GM19467 (cell line): ENCODE measurements around the gene NLRC5.
"Not testable (repeated sequence)": the region's sequence is repeated elsewhere in the genome, so short reads cannot be mapped to it uniquely, and the experiment has no call there.

Experiments
- ATAC-seq: cut with Tn5 transposase; IDR thresholded peaks from one replicate; pipeline ENCODE4 v1.9.1; 2021; ENCODE audit warnings: mild to moderate bottlenecking, moderate library complexity; ENCODE audit not compliant: unreplicated experiment

The NLRC5 gene

DNA sequence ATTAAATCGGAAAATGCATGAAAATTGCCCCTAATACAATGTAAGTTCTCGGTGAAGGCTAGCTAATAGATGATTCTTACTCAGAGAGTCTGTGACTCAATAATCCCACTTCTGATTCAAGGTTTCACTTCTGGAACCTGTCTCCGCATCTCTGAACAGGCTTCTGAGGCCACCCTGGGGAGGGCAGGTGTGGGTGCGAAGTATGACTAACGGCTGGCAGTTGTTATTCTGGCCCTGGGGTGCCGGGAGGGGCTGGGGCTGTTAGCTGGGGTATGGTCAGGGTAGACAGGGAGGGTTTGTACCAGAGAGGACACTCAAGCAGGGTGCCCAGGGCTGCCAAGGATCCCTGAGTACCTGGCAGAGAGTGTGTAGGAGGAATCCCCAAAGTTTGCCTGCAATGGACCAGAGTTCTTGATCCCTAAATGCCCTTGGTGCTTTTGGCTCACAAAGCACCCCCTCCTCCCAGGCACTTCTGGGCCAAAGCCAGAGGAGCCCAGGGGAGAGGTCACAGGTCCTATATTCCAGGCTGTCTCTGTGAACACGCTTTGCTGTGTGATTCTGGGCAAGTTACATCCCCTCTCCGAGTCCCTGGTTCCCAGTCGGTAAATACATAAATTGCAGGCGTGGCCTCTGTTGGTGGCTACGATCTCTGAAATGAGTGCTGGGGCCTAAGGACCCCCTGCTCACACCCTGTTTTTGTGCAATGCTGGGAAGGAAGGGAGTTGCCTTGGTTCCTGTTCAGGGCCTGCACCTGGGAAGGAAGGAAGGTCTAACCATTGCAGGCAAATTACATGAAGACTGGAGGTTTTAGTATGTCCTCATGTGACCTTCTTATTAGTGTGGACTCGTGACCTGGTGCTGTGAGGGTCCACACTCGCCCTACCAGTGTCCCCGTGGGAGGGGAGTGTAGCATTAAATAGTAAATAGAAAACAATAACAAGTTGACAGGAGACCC is 53.1 kb downstream of the NLRC5 start:
- peak; percentile 56 for ATAC-seq

DNA sequence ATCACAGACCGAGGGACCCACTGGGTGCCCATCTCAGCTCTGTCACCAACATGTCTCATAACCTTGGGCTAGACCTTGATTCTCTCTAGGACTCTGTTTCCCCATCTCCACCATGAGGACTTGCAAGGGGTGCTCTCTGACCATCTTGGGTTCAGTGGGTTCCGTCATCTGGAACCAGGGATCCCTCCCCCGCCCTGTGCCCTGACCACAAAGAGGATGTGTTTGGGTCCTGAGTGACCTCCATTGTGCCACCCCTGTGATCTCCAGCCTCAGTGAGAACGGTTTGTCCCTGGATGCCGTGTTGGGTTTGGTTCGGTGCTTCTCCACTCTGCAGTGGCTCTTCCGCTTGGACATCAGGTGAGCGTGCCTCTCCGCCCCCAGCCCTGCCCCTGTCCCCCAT is 53.9 kb downstream of the NLRC5 start:
- no peak for ATAC-seq

DNA sequence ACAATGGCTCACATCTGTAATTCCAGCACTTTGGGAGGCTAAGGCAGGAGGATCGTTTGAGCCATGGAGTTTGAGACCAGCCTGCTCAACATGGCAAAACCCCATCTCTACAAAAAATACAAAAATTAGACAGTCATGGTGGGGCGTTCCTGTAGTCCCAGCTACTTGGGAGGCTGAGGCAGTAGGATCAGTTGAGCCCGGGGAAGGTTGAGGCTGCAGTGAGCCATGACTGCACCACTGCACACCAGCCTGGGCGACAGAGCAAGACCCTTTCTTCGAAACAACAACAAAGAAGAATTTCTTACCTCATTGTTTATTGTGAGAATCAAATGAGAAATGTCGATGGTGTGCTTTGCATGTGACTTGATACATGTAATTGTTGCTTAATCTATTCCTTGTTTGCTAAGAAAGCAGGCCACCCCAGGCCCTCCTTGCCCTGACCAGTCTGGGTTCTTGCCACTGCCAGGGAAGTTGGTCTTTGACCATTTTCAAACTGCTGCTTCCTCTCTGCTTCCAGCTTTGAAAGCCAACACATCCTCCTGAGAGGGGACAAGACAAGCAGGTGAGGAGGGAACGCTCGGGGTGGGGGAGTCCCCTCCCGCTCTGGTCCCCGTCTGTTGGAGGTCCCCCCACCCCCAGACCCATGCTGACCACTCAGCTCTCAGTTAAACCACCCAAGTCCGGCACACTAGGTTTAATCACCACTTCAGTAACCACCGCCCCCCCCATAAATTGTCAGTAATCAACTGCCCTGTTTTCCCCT is 55.8 kb downstream of the NLRC5 start:
- no peak for ATAC-seq

DNA sequence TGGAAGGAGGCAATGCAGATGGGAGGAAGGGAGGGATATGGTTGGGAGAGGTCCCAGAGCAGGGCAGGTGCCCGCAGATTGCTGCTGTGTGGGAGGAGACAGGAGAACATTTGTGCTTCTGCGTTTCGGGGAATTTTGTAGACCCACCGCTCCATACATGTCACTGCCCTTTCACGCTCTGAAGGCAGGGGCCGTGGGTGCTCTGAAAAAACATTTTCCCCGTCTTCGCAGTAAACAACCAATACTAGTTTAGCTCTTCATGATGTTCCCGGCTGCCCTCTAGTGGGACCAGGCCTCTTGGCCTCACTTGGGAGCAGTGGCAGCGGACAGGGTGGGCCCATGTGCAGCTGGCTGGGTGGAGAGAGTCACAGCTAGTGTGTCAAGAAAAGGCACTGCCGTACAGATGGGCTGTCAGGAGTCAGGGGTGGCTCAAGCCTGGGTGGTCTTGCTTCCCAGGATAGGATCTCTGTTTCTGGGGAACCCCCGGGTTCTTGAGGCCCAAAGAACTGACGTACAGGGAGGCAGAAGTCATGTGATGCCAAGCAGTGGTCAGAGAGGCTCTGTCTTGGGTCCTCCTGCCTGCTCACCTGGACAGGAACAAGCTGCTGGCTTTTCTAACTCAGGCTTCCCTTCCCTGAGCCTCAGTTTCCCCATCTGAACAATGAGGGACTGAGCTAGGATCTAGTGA is 56.5 kb downstream of the NLRC5 start:
- ATAC-seq: no peak

DNA sequence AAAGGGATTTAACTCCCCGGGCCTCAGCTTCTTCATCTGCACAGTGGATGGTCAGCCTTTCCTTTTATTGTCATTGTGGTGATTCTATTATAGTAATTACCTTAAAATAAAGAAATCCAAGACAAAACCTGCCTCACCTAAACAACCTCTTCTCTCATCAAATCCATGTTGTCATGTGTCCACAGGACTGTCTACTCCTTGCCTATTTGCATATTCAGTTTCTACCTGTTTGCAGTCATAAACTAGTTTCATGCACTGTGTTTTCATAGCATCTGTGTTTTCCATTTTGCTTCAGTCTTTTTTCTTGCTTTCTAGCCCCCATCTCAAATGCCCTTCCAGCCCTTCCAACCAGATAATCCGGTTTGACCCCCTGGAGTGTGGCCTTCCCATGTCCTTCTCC is 58.7 kb downstream of the NLRC5 start:
- no peak for ATAC-seq

DNA sequence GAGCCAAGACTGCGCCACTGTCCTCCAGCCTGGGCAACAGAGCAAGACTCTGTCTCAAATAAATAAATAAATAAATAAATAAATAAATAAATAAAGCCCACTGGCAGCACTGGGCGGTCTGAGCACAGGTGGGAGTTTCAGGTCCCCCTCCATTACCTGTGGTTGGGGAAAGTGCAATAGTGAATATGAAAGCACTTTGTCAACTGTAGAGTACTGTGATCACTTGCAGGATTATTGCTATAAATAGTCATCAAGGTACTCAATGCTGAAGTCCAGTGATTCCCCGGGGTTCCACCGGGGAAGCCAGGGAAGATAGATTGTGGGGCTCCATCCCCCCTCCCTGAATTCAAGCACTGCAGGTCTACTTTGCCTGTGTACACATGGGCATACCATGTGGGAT is 60.3 kb downstream of the NLRC5 start:
- peak; percentile 41 for ATAC-seq

DNA sequence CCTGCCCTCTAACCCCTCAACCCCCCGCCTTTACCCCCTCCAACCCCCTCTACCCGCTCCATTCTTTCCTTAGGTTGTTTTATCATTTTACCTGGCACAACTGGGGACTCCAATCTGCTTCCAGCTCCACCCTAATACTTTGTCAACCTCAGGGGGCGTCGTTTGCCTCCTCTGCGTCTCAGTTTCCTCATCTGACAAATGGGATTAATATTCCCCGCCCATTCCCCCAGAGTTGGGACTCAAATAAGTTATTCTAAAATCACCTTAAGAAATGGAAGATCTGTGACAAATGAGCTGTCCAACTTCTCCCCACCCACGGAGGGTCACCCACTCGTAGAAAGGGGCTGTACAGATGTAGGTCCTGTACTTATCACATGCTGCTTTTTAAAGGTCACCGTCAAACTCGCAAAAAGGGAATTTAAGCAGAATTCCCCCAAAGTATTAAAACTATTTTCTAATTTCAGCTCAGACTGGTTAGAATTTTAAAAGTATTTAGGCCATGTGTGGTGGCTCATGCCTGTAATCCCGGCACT is 62.4 kb downstream of the NLRC5 start:
- no peak for ATAC-seq

DNA sequence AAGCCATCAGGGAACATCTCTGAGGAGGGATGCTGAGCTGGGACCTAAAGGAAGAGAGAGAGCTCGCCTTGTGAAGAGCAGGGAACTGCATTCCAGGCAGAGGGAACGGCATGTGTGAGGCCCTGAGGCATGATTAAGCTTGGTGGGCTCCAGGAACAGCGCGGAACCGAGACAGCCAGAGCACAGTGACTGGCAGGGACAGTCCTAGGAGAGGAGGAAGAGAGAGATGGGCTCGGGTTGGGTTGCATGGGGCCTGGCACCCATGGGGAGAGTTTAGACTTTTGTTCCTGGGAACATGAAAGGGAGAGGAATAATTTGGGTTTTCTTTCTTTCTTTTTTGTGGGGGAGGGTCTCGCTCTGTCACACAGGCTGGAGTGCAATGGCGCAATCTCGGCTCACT is 63.8 kb downstream of the NLRC5 start:
- no peak for ATAC-seq

DNA sequence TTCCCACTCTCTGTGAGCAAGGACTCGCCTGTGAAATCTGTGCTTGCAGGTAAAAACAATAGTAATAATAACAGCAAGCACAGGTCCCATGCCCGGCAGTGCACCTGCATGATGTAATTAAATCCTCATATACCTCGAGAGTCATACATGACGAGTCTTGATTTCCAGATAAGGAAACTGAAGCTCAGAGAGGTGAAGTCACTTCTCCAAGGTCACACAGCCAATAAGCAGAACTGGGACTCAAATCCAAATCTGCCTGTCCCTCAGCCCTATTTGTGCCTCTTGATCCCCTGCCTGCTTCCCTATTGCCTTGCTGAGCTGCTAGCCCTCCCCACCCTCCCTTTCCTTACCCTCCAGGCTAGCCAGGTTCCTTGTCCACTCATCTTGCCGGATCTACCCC is 65.0 kb downstream of the NLRC5 start:
- ATAC-seq: no peak

DNA sequence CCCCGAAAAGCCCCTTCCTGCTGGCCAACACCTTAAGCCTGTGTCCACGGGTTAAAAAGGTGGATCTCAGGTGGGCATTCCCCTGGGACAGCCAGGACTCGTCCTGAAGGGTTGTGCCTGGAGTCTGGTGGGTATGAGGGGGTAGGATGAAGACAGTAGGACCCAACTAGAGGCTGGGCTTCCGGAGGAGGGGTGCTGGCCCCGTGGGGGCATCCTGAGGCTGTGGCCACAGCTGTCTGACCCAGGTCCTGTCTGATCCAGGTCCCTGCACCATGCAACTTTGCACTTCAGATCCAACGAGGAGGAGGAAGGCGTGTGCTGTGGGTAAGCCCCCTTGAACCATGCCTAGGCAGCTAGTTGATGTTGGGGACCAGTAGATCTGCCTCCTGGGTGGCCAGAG is 65.4 kb downstream of the NLRC5 start:
- ATAC-seq: no peak

DNA sequence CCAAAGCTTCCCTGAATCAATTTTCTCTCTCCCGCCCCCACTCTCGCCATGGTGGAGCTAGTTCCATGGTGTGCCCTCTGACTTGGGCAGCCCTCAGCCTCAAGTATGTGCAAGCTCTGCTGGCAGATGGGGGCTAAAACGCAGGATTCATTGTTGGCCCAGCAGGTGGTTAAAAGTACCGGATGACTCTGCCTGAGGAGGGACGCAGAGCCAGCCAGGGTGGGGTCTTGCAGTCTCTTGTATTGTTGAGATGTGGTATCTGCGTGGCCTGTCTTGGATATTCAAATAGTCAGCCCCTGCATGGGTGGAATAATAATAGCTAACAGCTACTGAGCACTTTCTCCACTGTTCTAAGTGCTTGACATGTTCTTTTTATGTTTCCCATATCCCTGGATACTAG is 66.3 kb downstream of the NLRC5 start:
- ATAC-seq: no peak

DNA sequence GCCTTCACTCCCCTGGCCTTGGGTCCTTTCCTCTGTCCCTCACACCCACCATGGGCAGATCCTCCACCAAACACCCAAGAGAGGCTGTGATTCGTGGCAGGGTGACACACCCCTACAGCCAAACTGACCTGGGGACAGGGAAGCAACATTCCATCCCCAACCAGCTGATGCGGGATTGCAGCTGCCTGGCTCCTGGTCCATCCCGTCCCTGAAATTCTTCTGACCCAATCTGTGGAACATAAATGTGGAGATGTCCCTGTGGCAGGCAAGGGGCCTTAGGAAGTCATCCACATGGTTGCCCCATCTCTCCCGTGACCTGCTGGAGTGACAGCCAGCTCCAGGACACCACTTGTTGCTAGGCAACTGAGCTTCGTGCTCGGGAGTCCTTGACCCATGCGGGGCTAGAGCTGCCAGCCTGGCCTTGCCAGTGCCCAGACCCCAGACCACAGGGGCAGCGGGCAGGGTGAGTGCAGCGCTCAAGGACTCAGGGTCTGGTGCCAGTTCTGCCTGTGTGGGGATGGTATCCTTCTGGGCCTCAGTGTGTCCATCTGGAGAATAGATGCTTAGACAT is 69.0 kb downstream of the NLRC5 start:
- ATAC-seq: no peak

DNA sequence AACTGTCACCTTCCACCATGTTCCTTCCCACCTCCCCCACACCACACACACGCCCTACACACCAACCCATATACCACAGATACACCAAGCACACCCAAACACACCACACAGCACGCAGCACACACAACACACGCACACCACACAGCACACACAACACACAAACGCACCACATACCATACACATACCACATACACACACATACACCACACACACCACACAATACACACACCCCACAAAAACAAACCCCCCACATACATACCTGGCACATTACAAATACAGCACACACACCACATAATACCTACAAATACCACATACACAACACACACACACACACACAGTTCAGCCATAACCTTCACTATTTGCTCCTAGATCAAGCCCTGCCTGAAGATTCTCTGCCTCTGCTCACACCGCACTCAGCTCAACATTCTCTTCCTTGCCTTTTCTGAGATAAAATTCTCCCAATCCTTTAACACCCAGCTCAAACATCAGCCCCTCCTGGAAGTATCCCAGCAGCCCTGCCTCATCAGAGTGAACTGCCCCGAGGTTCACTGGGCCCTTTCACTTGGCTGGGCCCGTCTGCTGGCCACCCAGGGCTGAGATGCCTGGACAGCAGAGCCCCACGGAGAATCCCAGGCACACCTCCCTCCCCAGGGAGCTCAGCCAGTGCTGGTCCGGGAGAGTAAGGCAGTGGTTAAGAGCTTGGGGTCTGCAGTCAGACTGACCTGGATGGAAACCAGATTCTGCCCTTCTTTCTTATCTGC is 71.1 kb downstream of the NLRC5 start:
- no peak for ATAC-seq

DNA sequence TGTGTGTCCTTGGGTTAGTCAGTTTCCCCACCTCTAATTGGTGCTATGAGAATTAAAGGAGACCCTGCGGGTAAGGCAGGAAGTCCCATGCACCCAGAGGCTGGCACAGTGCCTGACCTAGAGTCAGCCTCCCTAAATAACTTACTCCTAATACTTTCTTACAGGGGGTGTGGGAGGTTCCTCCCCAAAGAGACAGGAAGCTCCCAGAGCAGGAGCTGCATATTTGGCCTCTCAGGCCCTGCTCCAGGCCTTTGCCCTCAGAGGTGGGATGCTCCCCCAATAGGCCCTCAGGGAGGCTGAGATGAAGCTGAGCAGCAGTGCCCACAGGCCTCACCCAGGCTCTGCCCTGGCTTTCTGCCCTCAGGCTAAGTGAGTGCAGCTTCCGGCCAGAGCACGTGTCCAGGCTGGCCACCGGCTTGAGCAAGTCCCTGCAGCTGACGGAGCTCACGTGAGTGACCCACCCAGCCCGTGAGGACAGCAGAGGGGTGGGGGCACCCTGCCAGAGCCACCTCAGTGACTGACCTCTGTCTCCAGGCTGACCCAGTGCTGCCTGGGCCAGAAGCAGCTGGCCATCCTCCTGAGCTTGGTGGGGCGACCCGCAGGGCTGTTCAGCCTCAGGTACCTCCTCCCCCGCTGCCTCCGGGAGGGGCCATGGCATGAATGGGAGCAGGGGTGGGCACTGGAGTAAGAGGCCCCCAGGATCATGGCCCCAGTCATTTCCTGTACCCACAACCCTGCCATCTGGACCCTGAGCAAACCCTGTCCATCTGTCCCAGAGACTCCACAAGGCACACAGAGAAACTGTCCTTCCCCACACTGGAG is 71.9 kb downstream of the NLRC5 start:
- ATAC-seq: no peak

DNA sequence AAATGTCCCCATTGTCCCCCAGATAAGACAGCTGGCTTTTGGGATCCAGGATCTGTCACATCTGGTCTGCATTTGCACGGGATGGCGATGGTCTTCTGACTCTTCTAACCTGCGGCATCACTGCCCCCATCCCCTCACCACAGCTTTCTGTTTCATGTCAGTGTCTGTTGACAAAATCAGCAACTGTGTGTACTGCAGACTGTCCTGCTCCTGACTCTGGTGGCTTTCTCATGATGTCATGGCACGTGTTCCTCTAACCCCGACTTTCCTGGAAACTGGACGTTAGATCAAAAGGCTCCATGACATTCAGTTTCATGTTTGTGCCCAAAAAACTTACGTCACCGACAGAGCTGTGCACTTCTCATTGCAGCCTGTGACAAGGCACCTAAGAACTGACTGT is 73.0 kb downstream of the NLRC5 start:
- no peak for ATAC-seq

DNA sequence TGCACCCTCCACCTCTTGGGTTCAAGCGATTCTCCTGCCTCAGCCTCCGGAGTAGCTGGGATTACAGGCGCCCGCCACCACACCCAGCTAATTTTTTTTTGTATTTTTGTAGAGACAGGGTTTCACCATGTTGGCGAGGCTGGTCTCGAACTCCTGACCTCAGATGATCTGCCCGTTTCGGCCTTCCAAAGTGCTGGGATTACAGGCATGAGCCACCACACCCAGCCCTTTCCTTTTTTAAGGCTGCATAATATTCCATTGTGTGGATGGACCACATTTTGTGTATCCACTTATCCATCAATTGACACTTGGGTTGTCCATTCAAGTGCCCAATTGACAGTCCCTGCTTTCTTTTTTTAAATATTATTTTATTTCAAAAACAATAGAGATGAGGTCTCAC is 73.8 kb downstream of the NLRC5 start:
- ATAC-seq: not testable (repeated sequence)

DNA sequence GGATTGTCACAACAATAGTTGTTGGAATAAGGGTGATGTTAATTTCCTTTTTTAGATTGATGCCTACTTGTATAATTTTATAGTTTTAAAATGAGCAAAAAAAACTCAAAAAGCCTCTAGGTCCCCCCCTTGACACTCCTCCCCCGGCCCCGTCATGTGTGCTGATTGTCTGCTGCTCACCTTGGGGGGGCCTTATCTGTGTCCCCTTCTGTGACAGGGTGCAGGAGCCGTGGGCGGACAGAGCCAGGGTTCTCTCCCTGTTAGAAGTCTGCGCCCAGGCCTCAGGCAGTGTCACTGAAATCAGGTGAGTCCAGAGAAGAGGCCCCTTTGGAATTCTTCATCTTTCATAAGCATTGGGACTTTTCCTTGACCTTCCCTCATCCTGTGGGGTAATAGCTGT is 75.6 kb downstream of the NLRC5 start:
- no peak for ATAC-seq

DNA sequence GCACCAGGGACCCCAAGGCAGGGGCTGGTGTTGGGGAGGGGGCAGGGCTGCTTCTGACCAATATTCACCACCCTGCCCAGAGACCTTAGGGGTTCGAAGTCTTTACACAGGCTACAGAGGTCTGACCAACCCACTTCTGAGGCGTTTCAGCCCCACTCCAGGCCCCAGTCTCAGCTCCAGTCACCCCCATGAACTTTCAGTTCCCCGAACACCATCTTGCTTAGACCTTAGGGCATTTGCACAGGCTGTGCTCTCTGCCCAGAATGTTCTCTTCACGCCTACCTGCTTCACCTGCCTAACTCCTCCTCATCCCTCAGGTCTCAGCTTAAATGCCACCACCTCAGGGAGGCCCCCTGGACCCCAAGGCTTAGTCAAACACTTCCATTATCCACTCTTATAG is 77.3 kb downstream of the NLRC5 start:
- no peak for ATAC-seq

DNA sequence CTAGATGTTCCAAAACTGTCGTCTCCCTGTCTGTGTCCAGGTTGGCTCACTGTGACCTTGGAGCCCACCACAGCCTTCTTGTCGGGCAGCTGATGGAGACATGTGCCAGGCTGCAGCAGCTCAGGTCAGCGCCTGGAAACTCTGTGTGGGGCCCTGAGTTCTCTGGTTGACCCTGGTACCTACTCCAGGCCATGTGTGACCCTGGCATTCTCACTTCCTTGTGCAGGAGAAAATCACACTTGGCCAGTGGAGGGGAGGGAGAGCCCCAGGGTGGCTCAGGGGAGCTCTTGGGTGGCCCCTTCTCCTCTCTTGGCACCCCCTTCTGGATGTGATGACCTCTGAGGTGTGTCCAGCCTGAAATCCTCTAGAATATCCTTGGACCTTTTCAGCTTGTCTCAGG is 78.0 kb downstream of the NLRC5 start:
- no peak for ATAC-seq
